B cell (primary cell): ENCODE results near the gene TIE1. TPM values are rescaled to one million over a fixed set of nuclear protein-coding genes. Genes with fewer than 3 reads are reported as not detected.
A peak's percentile ranks its signal among the peaks of the same experiment; 100 is the strongest.

Experiments used
- ATAC-seq: fragments of 200-7000 bp; cut with Tn5 transposase; one replicate; pipeline ENCODE4 v1.10.0; 2021; ENCODE audit warnings: low read depth, mild to moderate bottlenecking, moderate number of reproducible peaks, moderate library complexity
- CTCF ChIA-PET: fragments of 350-600 bp; sonication (Branson Sonifier 250); formaldehyde crosslinking; loops from one replicate; lab custom pipeline; 2021; ENCODE audit warnings: antibody characterized with exemption, inconsistent platforms; lab: Charles Lee
- POLR2A ChIA-PET: fragments of 350-600 bp; sonication (Branson Sonifier 250); formaldehyde crosslinking; loops from one replicate; lab custom pipeline; 2021; ENCODE audit warnings: antibody characterized with exemption; lab: Charles Lee
- DNase-seq: peaks from one replicate; pipeline ENCODE4 v3.0.0; 2013
- H2AFZ ChIP-seq: 2 replicates; pipeline ENCODE4 v1.6.1; 2012; ENCODE audit warnings: mild to moderate bottlenecking, low read depth, low read length; ENCODE audit not compliant: insufficient read depth, poor library complexity, severe bottlenecking
- H3K27ac ChIP-seq, 2 donors: 1 replicate in 1 of 2; 2 replicates in 1 of 2; pipeline ENCODE4 v1.5.1; 2012 to 2013; ENCODE audit warnings: low read length in 2 of 2, mild to moderate bottlenecking in 2 of 2, moderate library complexity in 1 of 2
- H3K27me3 ChIP-seq, 4 experiments: fragments of 200-600 bp in 1 of 4; sonication (generic) in 1 of 4; replicated peaks in 1 of 4; 1 replicate in 2 of 4; 2 replicates in 2 of 4; pipeline versions ENCODE4 v1.6.1 to v1.7.0; 2013 to 2016; ENCODE audit warnings: low read length in 3 of 4, mild to moderate bottlenecking in 2 of 4, mixed read lengths in 1 of 4, moderate library complexity in 1 of 4; ENCODE audit not compliant: insufficient read depth in 4 of 4, control insufficient read depth in 3 of 4; ENCODE audit errors: control extremely low read depth in 1 of 4
- H3K36me3 ChIP-seq, 2 experiments: replicated peaks in 1 of 2; 1 replicate in 1 of 2; 2 replicates in 1 of 2; pipeline versions ENCODE4 v1.6.1 to v1.7.1; 2013; ENCODE audit warnings: low read length in 1 of 2; ENCODE audit not compliant: insufficient read depth in 2 of 2, control insufficient read depth in 1 of 2; ENCODE audit errors: control extremely low read depth in 1 of 2, extremely low read depth in 1 of 2
- H3K4me1 ChIP-seq, 2 donors: fragments of 200-600 bp in 1 of 2; sonication (generic) in 1 of 2; 1 replicate in 1 of 2; 2 replicates in 1 of 2; pipeline versions ENCODE4 v1.5.1 to v1.6.1; 2013 to 2017; ENCODE audit warnings: low read length in 2 of 2; ENCODE audit not compliant: control insufficient read depth in 2 of 2, insufficient read depth in 2 of 2
- H3K4me2 ChIP-seq: replicated peaks from 2 replicates; pipeline ENCODE3; 2012; ENCODE audit warnings: mild to moderate bottlenecking, low read depth, low read length; ENCODE audit not compliant: poor library complexity, severe bottlenecking
- H3K4me3 ChIP-seq, 5 experiments: fragments of 200-600 bp in 1 of 5; sonication (generic) in 1 of 5; 1 replicate in 3 of 5; 2 replicates in 2 of 5; pipeline versions ENCODE4 v1.5.1 to v1.7.0; 2011 to 2016; ENCODE audit warnings: low read length in 4 of 5, mild to moderate bottlenecking in 4 of 5, low read depth in 2 of 5, control low read depth in 1 of 5, moderate library complexity in 1 of 5; ENCODE audit not compliant: insufficient read depth in 1 of 5; ENCODE audit errors: control extremely low read depth in 1 of 5, extremely low read depth in 1 of 5
- H3K79me2 ChIP-seq: fragments of 200-600 bp; sonication (generic); one replicate; pipeline ENCODE4 v1.6.0; 2016; ENCODE audit warnings: low read length; ENCODE audit not compliant: control insufficient read depth, insufficient read depth
- H3K9ac ChIP-seq: fragments of 200-600 bp; sonication (generic); 2 replicates; pipeline ENCODE4 v1.6.1; 2017; ENCODE audit warnings: mild to moderate bottlenecking, low read length, moderate library complexity
- H3K9me3 ChIP-seq, 3 donors: one replicate each; pipeline versions ENCODE4 v1.6.1 to v1.7.1; 2013; ENCODE audit warnings: low read length in 2 of 3; ENCODE audit not compliant: control insufficient read depth in 2 of 3, insufficient read depth in 1 of 3; ENCODE audit errors: control extremely low read depth in 1 of 3
- H4K20me1 ChIP-seq: 2 replicates; pipeline ENCODE4 v1.6.0; 2012; ENCODE audit warnings: mild to moderate bottlenecking, low read length; ENCODE audit not compliant: insufficient read depth, control insufficient read depth, poor library complexity, severe bottlenecking
- H3K27ac Mint-ChIP-seq: one replicate; pipeline ENCODE4 v1.8.0; 2021; ENCODE audit warnings: mixed read lengths
- H3K27me3 Mint-ChIP-seq: one replicate; pipeline ENCODE4 v1.8.0; 2021; ENCODE audit warnings: mixed read lengths
- H3K4me1 Mint-ChIP-seq: one replicate; pipeline ENCODE4 v1.8.0; 2021; ENCODE audit warnings: mixed read lengths
- H3K4me3 Mint-ChIP-seq: one replicate; pipeline ENCODE4 v1.8.0; 2021; ENCODE audit warnings: mixed read lengths
- H3K9me3 Mint-ChIP-seq: one replicate; pipeline ENCODE4 v1.8.0; 2022; ENCODE audit warnings: mixed read lengths; ENCODE audit not compliant: insufficient read depth
- EZH2 ChIP-seq: IDR thresholded peaks from 2 replicates; pipeline ENCODE4 v1.6.1; 2012; ENCODE audit warnings: borderline replicate concordance, low read depth, mild to moderate bottlenecking, moderate library complexity, low read length; ENCODE audit not compliant: insufficient read depth, poor library complexity, severe bottlenecking
- WGBS: methylation state at CpG from one replicate; pipeline ENCODE4 v1.1.5; 2013; ENCODE audit warnings: missing lambda C conversion rate; ENCODE audit not compliant: insufficient coverage; 5-methylcytosine and 5-hydroxymethylcytosine counted together
- intact Hi-C: fragments of 100-400 bp; cut with micrococcal nuclease; formaldehyde crosslinking; loops from one replicate; pipeline ENCODE4 v1.10.0; 2022
- polyA plus RNA-seq: library from polyadenylated mRNA; depleted of rRNA; stranded (reverse); fragments of >200 nt; gene quantifications from 2 replicates; pipeline ENCODE4 v1.2.3, GENCODE V29; 2012
- total RNA-seq, 2 donors: library from RNA; stranded (reverse); fragments of 120-200 nt in 1 of 2; gene quantifications; 1 replicate in 1 of 2; 2 replicates in 1 of 2; pipeline versions ENCODE4 v1.2.3 to v1.2.4, GENCODE V29; 2013 to 2022
- TF ChIP-seq, protein P1 (sequence below): fragments of 200-600 bp; IDR thresholded peaks from one replicate; pipeline ENCODE4 v1.8.0; 2022; ENCODE audit warnings: antibody characterized with exemption, mild to moderate bottlenecking

Gene TIE1
- total and polyA plus RNA-seq, 2 donors (not counting 1 experiment from before 2014, with no cell fraction given): 0.10 TPM; not detected in 1

DNA sequence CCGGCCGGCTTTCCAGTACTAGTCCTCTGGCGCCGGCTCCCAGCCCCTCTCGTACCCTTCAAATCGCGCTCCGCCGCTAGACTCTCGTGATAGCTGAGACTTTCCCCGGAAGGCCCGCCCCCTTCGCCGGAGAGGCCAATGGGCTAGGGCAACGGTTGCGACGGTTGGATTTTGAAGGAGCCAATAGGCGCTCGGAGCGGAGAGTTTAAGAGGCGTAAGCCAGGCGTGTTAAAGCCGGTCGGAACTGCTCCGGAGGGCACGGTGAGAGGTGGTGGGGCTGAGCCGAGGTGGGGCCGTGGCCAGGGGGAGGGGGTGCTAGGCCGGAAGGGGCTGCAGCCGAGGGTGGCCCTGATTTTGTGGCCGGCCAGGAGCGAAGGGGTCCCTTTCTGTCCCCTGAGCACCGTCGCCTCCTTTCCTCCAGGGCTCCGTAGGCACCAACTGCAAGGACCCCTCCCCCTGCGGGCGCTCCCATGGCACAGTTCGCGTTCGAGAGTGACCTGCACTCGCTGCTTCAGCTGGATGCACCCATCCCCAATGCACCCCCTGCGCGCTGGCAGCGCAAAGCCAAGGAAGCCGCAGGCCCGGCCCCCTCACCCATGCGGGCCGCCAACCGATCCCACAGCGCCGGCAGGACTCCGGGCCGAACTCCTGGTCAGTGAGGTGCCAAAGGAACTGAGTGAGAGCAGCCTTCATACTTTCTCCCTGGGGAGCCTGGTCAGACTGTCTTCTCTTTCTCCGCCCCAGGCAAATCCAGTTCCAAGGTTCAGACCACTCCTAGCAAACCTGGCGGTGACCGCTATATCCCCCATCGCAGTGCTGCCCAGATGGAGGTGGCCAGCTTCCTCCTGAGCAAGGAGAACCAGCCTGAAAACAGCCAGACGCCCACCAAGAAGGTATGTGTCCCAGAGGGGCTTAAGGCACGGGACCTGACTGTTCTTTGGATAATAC is 58.2 kb downstream of the TIE1 start, which contains the start of gene CDC20:
CDC20 (plus strand) TSS at position 236 of the 948 bp plus-strand sequence; CDS start at position 471, 235 bp downstream.
- Mint-ChIP-seq H3K27me3 (no peaks in the 10 kb centered on the region), H3K4me1 (peaks cover 18% of the 10 kb centered on the region), H3K4me3 (peak within 1 kb of the TSS; percentile 89), H3K27ac (peak within 1 kb of the TSS; percentile 81), H3K9me3 (no peaks in the 10 kb centered on the region)
- Histone ChIP-seq H3K27ac (peak within 1 kb of the TSS; percentile 48 to 79), H3K4me2 (peak within 1 kb of the TSS; percentile 85), H3K4me3 (peak within 1 kb of the TSS; percentile 69 to 81 (median 73)), H3K27me3 (no peaks in the 10 kb centered on the region), H3K9ac (peak within 1 kb of the TSS; percentile 76), H4K20me1 (no peaks in the 10 kb centered on the region), H3K9me3 (no peaks in the 10 kb centered on the region), H3K4me1 (peaks cover 9 to 15% of the 10 kb centered on the region in 2 donors), H3K36me3 (peaks cover 0 to 20% of the 10 kb centered on the region in 2 experiments), H3K79me2 (peaks cover 5% of the 10 kb centered on the region), H2AFZ (peak within 1 kb of the TSS; percentile 94)
- intact Hi-C loops: loop anchor here (1.0 to 5.0 kb wide), 7 partner anchors 9 to 702 kb away; partner anchors contain the start of genes ELOVL1, IPO13, MED8 and PPIH
- POLR2A ChIA-PET: interaction anchor here (0.6 to 3.5 kb wide), 7 partner anchors 9 to 187 kb away, joined by 3 to 34 read pairs (median 6); partner anchors contain the start of genes CFAP57, EBNA1BP2, ELOVL1 and MED8
- no peak for TF ChIP-seq EZH2
- TF ChIP-seq, protein P1, sequence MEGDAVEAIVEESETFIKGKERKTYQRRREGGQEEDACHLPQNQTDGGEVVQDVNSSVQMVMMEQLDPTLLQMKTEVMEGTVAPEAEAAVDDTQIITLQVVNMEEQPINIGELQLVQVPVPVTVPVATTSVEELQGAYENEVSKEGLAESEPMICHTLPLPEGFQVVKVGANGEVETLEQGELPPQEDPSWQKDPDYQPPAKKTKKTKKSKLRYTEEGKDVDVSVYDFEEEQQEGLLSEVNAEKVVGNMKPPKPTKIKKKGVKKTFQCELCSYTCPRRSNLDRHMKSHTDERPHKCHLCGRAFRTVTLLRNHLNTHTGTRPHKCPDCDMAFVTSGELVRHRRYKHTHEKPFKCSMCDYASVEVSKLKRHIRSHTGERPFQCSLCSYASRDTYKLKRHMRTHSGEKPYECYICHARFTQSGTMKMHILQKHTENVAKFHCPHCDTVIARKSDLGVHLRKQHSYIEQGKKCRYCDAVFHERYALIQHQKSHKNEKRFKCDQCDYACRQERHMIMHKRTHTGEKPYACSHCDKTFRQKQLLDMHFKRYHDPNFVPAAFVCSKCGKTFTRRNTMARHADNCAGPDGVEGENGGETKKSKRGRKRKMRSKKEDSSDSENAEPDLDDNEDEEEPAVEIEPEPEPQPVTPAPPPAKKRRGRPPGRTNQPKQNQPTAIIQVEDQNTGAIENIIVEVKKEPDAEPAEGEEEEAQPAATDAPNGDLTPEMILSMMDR: no peak
- DNase-seq (peak; percentile 95), ATAC-seq (peak; percentile 99)
- WGBS: 3% methylated on average over 55 of the region's 59 CpGs
- CTCF ChIA-PET: interaction anchor here (0.9 to 2.5 kb wide), 8 partner anchors 9 to 132 kb away, joined by 3 to 12 read pairs (median 4); no protein-coding TSS in a partner anchor
